HCT116 (cell line): ENCODE measurements around the gene PDE1C. TPM values are rescaled to one million over a fixed set of nuclear protein-coding genes. Genes with fewer than 3 reads are reported as not detected.

Experiments
- ATAC-seq: fragments of 200-7000 bp; cut with Tn5 transposase; 2 replicates; pipeline ENCODE4 v1.9.1; 2020; ENCODE audit warnings: mild to moderate bottlenecking, moderate library complexity
- BruUV-seq: library from RNA; stranded (reverse); fragments of 400-500 nt; replicated peaks from 2 replicates; lab custom pipeline; 2021; lab: Mats Ljungman, UMichigan
- CTCF ChIA-PET: fragments of 300-600 bp; sonication (Branson Sonifier 250); formaldehyde crosslinking; loops from one replicate; lab custom pipeline; 2021; ENCODE audit warnings: antibody characterized with exemption; lab: Charles Lee
- POLR2A ChIA-PET: fragments of 300-600, 350-600 bp; sonication (Branson Sonifier 250); formaldehyde crosslinking; loops from one replicate; lab custom pipeline; 2021; ENCODE audit warnings: antibody characterized with exemption; lab: Charles Lee
- RAD21 ChIA-PET, 2 experiments: fragments of 300-600 bp; sonication (Branson Sonifier 250); formaldehyde crosslinking; loops; one replicate each; lab custom pipeline; 2023; ENCODE audit warnings: low total read pairs in 2 of 2; ENCODE audit not compliant: uncharacterized antibody in 2 of 2, unreplicated experiment in 2 of 2, low non-redundant PET in 1 of 2; lab: Charles Lee
- DNase-seq: peaks from one replicate; pipeline ENCODE4 v3.0.0-alpha.2; 2010; ENCODE audit warnings: low read depth, low spot score
- H2AFZ ChIP-seq: fragments of 200-600 bp; shearing (Covaris generic), sonication (generic); 2 replicates; pipeline ENCODE4 v1.6.1; 2017; ENCODE audit warnings: low read depth, mixed run types, mixed read lengths, antibody characterized with exemption, low read length; ENCODE audit not compliant: poor library complexity, severe bottlenecking
- H3K27ac ChIP-seq: 2 replicates; pipeline ENCODE4 v1.5.1; 2012; ENCODE audit warnings: low read depth, low read length
- H3K27me3 ChIP-seq: fragments of 200-600 bp; sonication (generic); 2 replicates; pipeline ENCODE4 v1.6.1; 2016; ENCODE audit warnings: mixed run types, low read length, mixed read lengths; ENCODE audit not compliant: insufficient read depth
- H3K36me3 ChIP-seq, 2 experiments: fragments of 200-500 bp in 1 of 2; fragments of 200-600 bp in 1 of 2; sonication (Bioruptor generic) in 1 of 2; sonication (generic) in 1 of 2; 2 replicates each; pipeline versions ENCODE4 v1.5.1 to v1.6.1; 2014 to 2016; ENCODE audit warnings: low read length in 2 of 2, inconsistent platforms in 1 of 2, mixed read lengths in 1 of 2, mixed run types in 1 of 2; ENCODE audit not compliant: insufficient read depth in 2 of 2, control insufficient read depth in 1 of 2
- H3K4me1 ChIP-seq, 2 experiments: fragments of 200-600 bp in 1 of 2; sonication (generic) in 1 of 2; 2 replicates each; pipeline versions ENCODE4 v1.5.1 to v1.6.1; 2012 to 2017; ENCODE audit warnings: low read length in 2 of 2, inconsistent platforms in 1 of 2, mild to moderate bottlenecking in 1 of 2, mixed read lengths in 1 of 2, mixed run types in 1 of 2, moderate library complexity in 1 of 2; ENCODE audit not compliant: insufficient read depth in 2 of 2, control insufficient read depth in 1 of 2
- H3K4me2 ChIP-seq: fragments of 200-600 bp; sonication (generic); 2 replicates; pipeline ENCODE4 v1.6.1; 2017; ENCODE audit warnings: mixed run types, low read length, mixed read lengths
- H3K4me3 ChIP-seq, 2 experiments: fragments of 200-600 bp in 1 of 2; sonication (generic) in 1 of 2; replicated peaks in 1 of 2; 2 replicates each; pipeline ENCODE4 v1.5.1; 2011 to 2016; ENCODE audit warnings: low read length in 2 of 2, control low read depth in 1 of 2, low read depth in 1 of 2, mild to moderate bottlenecking in 1 of 2, mixed read lengths in 1 of 2, mixed run types in 1 of 2
- H3K79me2 ChIP-seq: fragments of 200-600 bp; sonication (generic); 2 replicates; pipeline ENCODE4 v1.6.1; 2017; ENCODE audit warnings: mild to moderate bottlenecking, mixed run types, low read length, moderate library complexity, mixed read lengths; ENCODE audit not compliant: insufficient read depth
- H3K9ac ChIP-seq: fragments of 200-600 bp; sonication (generic); 2 replicates; pipeline ENCODE4 v1.6.1; 2016; ENCODE audit warnings: low read length, mixed read lengths
- H3K9me2 ChIP-seq: fragments of 200-600 bp; sonication (generic), shearing (Covaris generic); 2 replicates; pipeline ENCODE4 v1.6.1; 2017; ENCODE audit warnings: mixed run types, mild to moderate bottlenecking, moderate library complexity; ENCODE audit not compliant: insufficient read depth
- H3K9me3 ChIP-seq, 2 experiments: fragments of 200-500 bp in 1 of 2; fragments of 200-600 bp in 1 of 2; sonication (Bioruptor generic) in 1 of 2; sonication (generic) in 1 of 2; 2 replicates each; pipeline ENCODE4 v1.6.1; 2014 to 2017; ENCODE audit warnings: low read length in 2 of 2, mixed read lengths in 2 of 2, inconsistent platforms in 1 of 2, low read depth in 1 of 2, mild to moderate bottlenecking in 1 of 2, mixed run types in 1 of 2, moderate library complexity in 1 of 2; ENCODE audit not compliant: control insufficient read depth in 1 of 2, insufficient read depth in 1 of 2
- H4K20me1 ChIP-seq: fragments of 200-600 bp; sonication (generic), shearing (Covaris generic); 2 replicates; pipeline ENCODE4 v1.6.1; 2017; ENCODE audit warnings: mixed run types, mild to moderate bottlenecking, moderate library complexity; ENCODE audit not compliant: insufficient read depth
- EGR1 ChIP-seq: IDR thresholded peaks from 2 replicates; pipeline ENCODE4 v1.6.1; 2012; ENCODE audit warnings: low read depth
- ELF1 ChIP-seq: IDR thresholded peaks from 2 replicates; pipeline ENCODE4 v1.6.1; 2012; ENCODE audit warnings: low read depth, borderline replicate concordance
- EZH2 ChIP-seq: fragments of 200-600 bp; sonication (generic); IDR thresholded peaks from 2 replicates; pipeline ENCODE4 v1.6.1; 2017; ENCODE audit warnings: antibody characterized with exemption, mixed run types
- EZH2phosphoT487 ChIP-seq: fragments of 200-600 bp; IDR thresholded peaks from 2 replicates; pipeline ENCODE4 v1.6.1; 2018; ENCODE audit warnings: antibody characterized with exemption, borderline replicate concordance
- MAX ChIP-seq: IDR thresholded peaks from 2 replicates; pipeline ENCODE4 v1.6.1; 2012
- RAD21 ChIP-seq: IDR thresholded peaks from 2 replicates; pipeline ENCODE4 v1.6.1; 2012; ENCODE audit warnings: low read depth, mild to moderate bottlenecking
- REST ChIP-seq: IDR thresholded peaks from 2 replicates; pipeline ENCODE4 v1.6.1; 2012; ENCODE audit warnings: low read depth
- SP1 ChIP-seq: IDR thresholded peaks from 2 replicates; pipeline ENCODE4 v1.6.1; 2012; ENCODE audit warnings: low read depth
- YY1 ChIP-seq: IDR thresholded peaks from 2 replicates; pipeline ENCODE4 v1.6.1; 2011; ENCODE audit warnings: low read length, low read depth, moderate library complexity, mild to moderate bottlenecking; ENCODE audit not compliant: insufficient replicate concordance; ENCODE audit errors: extremely low read depth
- intact Hi-C: fragments of 100-400 bp; cut with micrococcal nuclease; formaldehyde crosslinking; loops from 2 replicates; pipeline ENCODE4 v1.10.0; 2022
- total RNA-seq: library from RNA; stranded (reverse); gene quantifications from one replicate; pipeline ENCODE4 v1.2.1, GENCODE V29; 2021; ENCODE audit not compliant: unreplicated experiment
- TF ChIP-seq, protein P1 (sequence below), 3 experiments: fragments of 200-600 bp in 1 of 3; sonication (generic) in 1 of 3; IDR thresholded peaks in 2 of 3; conservative IDR thresholded peaks in 1 of 3; 2 replicates each; pipeline ENCODE4 v1.5.1; 2012 to 2017; ENCODE audit warnings: low read depth in 2 of 3, low read length in 2 of 3, antibody characterized with exemption in 1 of 3, borderline replicate concordance in 1 of 3, control low read depth in 1 of 3, mild to moderate bottlenecking in 1 of 3, mixed read lengths in 1 of 3, mixed run types in 1 of 3, moderate library complexity in 1 of 3; ENCODE audit not compliant: insufficient read depth in 1 of 3

The PDE1C gene
- total RNA-seq, 1 experiment from 2014 or later: 0.17 TPM

DNA sequence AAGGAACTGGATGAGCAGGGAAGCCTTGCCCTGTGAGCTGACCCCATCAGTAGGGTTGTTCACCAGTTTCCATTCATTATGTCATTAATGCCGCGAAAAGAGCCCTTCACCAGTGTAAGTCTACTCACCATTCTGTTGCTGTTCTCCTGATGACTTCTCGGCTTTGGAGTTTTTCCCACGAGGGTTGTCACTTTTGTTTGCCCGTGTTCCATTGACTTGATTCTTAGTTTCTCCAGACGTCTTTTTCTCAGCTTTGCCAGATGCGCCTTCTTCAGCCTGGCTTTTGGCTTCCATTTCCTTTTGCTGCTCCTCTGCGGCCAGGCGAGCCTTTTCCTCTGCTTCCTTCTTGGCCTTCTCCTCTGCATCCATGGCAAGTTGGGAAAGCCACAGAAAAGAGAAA is 254.4 kb downstream of the PDE1C start:
- no peaks in the 10 kb centered on the region for H3K36me3 ChIP-seq
- no peak overlapping the region for H3K4me3 ChIP-seq
- ATAC-seq: no peak
- H3K27me3 ChIP-seq: no peaks in the 10 kb centered on the region
- no peak overlapping the region for H3K27ac ChIP-seq
- no peaks in the 10 kb centered on the region for H4K20me1 ChIP-seq
- no peak overlapping the region for H2AFZ ChIP-seq
- no peaks in the 10 kb centered on the region for H3K9me2 ChIP-seq
- RAD21 ChIA-PET: no interaction called here
- intact Hi-C loops: loop anchor here (10.0 kb wide), 1 partner anchor 249 kb away; no protein-coding TSS in a partner anchor
- no peaks in the 10 kb centered on the region for H3K4me1 ChIP-seq
- POLR2A ChIA-PET: no interaction called here
- no peak for DNase-seq
- TF ChIP-seq EZH2 (no peak), EGR1 (no peak), ELF1 (no peak), RAD21 (no peak), REST (no peak), EZH2phosphoT487 (no peak), YY1 (no peak), SP1 (no peak), MAX (no peak)
- TF ChIP-seq, protein P1, sequence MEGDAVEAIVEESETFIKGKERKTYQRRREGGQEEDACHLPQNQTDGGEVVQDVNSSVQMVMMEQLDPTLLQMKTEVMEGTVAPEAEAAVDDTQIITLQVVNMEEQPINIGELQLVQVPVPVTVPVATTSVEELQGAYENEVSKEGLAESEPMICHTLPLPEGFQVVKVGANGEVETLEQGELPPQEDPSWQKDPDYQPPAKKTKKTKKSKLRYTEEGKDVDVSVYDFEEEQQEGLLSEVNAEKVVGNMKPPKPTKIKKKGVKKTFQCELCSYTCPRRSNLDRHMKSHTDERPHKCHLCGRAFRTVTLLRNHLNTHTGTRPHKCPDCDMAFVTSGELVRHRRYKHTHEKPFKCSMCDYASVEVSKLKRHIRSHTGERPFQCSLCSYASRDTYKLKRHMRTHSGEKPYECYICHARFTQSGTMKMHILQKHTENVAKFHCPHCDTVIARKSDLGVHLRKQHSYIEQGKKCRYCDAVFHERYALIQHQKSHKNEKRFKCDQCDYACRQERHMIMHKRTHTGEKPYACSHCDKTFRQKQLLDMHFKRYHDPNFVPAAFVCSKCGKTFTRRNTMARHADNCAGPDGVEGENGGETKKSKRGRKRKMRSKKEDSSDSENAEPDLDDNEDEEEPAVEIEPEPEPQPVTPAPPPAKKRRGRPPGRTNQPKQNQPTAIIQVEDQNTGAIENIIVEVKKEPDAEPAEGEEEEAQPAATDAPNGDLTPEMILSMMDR (IDR thresholded peaks at IDR 0.05 in 2 of 3, conservative IDR thresholded peaks at IDR 0.05 in 1 of 3; ENCODE audit: borderline replicate concordance in 1 of 3, insufficient read depth in 1 of 3, low read depth in 2 of 3, low read length in 2 of 3): no peak
- TF ChIP-seq, all 23 proteins: peak for 0
- Histone ChIP-seq H3K9me3 (no peaks in the 10 kb centered on the region), H3K9ac (no peak overlapping the region), H3K4me2 (no peak overlapping the region), H3K79me2 (no peaks in the 10 kb centered on the region)
- CTCF ChIA-PET: interaction anchor here (1.7 to 1.9 kb wide), 2 partner anchors 349 to 388 kb away, joined by 8 to 9 read pairs; no protein-coding TSS in a partner anchor
- no TSS peak for BruUV-seq
